Jurkat, Clone E6-1 (cell line): ENCODE measurements around the gene CHST6. TPM values are rescaled to one million over a fixed set of nuclear protein-coding genes. Genes with fewer than 3 reads are reported as not detected.
"Not testable (repeated sequence)": the region's sequence is repeated elsewhere in the genome, so short reads cannot be mapped to it uniquely, and the experiment has no call there.

Experiments used
- DNase-seq: peaks from one replicate; pipeline ENCODE4 v3.0.0-alpha.2; 2011; ENCODE audit warnings: low read depth, low spot score
- H3K4me3 ChIP-seq: 2 replicates; pipeline ENCODE4 v1.5.1; 2011; ENCODE audit warnings: mild to moderate bottlenecking, low read length, control low read depth, moderate library complexity
- polyA plus RNA-seq: library from polyadenylated mRNA; unstranded; fragments of >200 nt; gene quantifications from one replicate; pipeline ENCODE4 v1.2.1, GENCODE V29; 2012; ENCODE audit warnings: missing spikeins; ENCODE audit not compliant: insufficient read length, insufficient read depth

The CHST6 gene
- polyA plus RNA-seq = not detected

DNA sequence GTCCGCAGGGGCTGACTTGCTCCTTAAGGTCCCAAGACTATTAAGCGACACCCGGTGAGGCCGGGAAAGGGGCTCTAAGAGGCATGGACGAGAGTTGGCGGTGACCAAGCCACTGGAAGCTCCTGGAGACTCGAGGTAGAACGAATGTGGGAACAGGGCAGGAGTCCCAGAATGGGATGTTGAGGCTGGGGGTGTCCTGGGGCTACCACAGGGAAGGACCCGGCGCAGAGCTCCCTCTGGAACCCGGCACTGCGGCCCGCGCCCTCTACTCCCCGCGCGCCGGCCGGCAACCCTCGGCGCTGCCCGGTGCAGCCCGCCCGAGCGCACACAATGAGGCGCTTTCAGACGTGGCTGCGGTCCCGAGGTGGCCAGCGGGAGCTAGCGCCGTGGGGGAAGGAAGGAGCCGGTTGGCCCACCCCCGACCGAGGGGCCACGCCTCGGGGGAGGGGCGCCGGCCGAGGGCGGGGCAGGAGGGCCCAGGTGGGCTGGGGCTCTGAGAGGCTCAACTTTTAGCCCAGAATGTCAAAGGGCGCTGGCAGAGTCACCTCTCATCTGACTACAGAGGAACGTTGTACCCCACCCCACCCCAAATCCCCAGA is at the start of gene CHST6:
Gene CHST6, minus strand, starts transcription at position 366 of the 599 bp plus-strand sequence. CDS start 15,613 bp downstream, outside the sequence.
- no peak for DNase-seq
- no peak within 1 kb of the TSS for H3K4me3 ChIP-seq

DNA sequence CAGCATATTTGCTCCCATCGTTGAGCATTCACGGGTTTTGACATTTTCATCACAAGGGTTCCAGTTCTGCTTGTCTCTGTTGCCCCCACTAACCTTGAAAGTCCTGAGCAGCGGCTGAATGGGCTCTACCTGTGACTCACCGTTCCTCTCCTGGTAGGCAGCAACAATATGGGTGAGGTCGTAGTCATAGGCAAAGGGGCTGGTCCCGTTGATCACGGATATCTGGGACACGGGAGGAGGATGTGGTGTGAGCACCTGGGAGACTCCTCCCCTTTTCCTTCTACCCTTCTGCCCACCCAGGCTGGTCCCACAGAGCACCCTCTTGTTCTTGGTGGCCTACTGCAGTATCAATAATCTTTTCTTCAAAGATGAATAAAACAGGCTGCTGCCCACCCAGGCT is 47.2 kb upstream of the CHST6 start:
- H3K4me3 ChIP-seq, DNase-seq: not testable (repeated sequence)

DNA sequence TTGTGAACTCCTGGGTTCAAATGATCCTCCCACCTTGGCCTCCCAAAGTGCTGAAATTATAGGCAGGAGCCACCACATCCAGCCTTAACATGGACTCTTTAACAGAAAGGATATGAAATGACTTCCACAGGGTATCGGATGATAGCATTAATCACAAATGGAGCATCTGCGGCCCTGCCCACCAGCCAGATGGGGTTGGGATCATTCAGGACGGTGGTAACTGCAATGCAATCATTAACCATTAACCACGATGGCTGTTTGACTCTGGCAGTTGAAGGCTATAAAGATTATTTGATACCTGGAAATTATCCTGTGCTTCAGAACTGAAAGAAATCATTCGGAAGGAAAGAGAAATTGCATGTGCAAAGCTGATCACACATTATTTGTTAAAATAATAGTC is 46.0 kb upstream of the CHST6 start:
- DNase-seq = no peak
- H3K4me3 ChIP-seq = no peak overlapping the region

DNA sequence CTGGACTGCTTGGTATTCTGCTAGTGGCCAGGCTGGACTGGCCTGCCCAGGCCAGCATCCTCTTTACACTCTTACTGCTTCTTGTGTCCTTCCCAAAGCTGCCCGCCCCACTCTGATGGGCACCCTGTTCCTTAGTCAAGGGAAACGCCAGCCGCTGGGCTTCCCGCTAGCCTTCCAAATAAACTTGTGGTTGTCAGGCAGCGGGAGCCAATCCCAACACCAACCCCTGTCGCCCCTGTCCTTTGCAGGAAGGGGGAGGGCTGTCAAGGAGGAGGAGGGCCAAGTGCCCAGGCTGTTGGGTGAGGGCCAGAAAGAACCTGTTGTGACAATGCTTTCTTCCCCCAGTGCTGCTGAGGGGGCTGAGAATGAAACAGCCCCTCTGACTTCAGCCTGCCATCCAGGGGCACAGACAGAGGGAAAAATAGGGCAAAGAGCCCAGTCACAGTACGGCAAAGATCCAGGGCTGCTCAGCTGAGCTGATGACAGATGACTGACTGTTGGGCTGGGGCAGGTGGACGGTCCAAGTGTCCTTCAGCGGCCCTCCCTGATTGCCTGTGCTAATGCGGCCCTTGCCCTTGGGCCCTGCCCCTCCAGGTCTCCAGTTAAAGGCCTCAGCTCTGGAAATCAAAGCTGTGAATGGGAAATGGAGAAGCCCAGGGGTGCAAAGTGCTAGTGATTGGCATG is 43.8 kb upstream of the CHST6 start:
- DNase-seq, H3K4me3 ChIP-seq: not testable (repeated sequence)

DNA sequence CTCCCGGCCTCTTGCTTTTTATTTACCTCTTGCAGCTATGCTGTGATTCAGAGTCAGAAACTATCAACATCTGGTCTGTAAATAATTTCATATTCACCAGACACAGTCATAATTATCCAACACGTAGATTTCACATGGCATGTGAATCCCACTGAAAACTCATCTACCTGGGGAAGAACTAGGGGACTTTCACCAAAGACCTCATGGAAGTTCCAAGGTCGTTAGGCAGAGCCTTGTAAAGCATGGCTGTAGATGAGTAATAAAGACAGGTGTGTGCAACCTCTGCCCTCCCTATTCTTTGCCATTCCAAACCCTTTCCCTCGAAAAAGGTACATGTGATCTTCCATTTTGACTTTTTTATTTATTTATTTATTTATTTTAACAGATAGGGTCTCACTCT is 42.5 kb upstream of the CHST6 start:
- no peak overlapping the region for H3K4me3 ChIP-seq
- no peak for DNase-seq

DNA sequence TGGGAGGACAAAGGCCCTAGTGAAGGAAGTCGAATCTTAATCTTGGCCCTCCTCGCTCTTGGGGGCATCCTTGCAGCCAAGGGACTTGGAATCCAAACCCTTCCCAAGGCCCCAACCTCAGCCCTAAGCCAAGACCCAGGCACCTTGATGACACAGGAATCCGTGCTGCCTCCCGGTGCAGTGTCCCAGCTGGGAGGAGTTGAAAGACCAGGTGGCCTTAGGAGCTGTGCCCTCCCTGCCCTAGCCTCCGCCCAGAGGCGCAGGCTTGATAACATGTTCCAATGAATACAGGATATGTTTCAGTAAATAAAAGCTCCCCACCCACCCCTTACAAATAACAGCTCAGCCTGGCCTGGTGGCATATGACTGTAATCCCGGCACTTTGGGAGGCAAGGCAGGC is 40.7 kb upstream of the CHST6 start, which contains the start of gene CHST5:
Gene CHST5, minus strand, starts transcription at position 208 of the 400 bp plus-strand sequence. CDS start 5,724 bp downstream, outside the sequence.
- no peak within 1 kb of the TSS for H3K4me3 ChIP-seq
- no peak for DNase-seq

DNA sequence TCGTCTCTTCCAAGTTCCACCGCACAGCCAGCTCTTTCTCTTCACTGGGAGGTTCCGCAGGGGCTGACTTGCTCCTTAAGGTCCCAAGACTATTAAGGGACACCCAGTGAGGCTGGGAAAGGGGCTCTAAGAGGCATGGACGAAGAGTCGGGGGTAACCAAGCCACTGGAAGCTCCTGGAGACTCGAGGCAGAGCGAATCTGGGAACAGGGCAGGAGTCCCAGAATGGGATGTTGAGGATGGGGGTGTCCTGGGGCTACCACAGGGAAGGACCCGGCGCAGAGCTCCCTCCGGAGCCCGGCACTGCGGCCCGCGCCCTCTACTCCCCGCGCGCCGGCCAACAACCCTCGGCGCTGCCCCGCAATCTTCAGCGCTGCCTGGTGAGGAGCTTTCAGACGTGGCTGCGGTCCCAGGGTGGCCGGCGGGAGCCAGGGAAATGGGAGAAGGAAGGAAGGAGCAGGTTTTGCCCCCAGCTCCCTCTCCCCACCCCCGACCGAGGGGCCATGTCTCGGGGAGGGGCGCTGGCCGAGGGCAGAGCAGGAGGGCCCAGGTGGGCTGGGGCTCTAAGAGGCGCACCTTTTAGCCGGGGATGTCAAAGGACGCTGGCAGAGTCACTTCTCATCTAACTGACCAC is 40.1 kb upstream of the CHST6 start:
- H3K4me3 ChIP-seq = no peak overlapping the region
- DNase-seq = no peak

DNA sequence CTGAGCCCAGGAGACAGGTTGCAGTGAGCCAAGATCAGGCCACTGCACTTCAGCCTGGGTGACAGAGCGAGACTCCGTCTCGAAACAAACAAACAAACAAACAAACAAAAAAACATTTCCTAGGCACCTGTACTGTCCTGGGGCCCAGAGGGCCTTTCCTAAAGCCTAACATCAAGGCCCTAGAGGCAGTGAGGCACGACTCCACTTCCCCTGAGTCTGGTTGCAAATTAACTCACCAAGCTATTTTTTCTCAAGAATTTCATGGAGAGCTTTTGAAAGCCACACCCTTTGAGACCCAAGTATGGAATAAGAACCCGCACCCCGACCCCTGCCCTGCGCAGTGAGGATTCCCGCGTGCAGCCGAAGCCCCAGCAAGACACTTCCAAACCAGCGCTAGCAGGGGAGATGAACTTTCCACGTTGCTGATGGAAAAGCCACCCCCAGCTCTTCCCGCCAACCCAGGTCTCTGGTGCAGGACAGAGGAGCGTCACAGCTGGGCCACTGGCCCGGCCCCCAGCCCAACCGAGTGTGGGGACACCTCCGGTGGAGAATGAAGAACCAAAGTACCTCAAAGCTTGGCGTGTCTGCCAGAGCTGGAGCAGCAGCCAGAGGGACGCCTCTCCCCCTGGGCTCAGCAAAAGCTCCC is 39.4 kb upstream of the CHST6 start:
- DNase-seq = no peak
- H3K4me3 ChIP-seq = no peak overlapping the region

DNA sequence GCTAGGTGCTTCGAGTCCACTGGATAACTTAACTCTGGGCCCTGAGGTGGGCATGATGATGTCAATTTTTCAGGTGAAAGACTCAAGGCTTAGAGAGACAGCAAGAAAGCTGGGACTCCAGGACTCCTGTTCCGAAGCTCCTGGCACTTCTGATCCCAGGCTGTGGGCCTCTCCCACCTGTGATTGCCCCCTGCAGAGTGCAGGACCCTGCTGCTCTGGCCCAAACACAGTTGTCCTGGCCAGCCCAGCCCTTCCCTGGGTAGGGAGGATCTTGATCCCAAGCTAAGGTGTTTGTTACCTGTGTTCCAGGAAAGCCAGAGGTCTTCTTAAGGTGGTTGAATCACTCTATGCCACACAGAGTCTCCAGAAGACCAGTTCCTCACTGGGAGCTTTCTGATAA is 37.5 kb upstream of the CHST6 start:
- DNase-seq = no peak
- H3K4me3 ChIP-seq = no peak overlapping the region

DNA sequence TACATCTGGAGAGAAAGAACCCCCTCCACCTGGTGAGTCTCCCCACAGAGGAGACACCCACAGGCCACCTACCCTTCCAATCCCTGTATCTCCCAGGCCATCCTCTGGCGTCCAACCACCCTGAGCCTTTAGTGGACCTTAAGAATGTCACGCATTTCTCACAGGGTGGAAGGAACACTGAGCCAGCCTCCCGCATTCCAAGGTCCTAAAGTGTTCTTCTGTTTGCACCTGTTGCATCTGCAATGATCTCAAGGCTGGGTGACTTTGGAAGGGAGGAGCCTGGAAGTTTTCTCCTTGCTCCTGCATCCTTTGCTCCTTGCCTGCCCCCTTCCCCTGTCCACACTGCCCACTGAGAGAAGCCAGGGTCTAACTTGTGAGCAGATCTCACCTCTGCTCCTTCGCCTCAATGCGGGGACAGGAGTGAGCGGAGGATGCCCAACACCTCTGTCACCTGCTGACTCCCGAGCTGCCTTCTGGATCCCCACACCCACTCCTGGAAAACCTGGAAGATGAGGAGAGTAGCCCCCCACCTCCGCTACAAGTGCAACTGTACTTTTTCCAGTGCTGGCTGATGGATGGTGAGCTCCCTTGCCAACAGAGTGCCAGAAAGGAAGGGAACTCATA is 37.0 kb upstream of the CHST6 start:
- H3K4me3 ChIP-seq = no peak overlapping the region
- no peak for DNase-seq

DNA sequence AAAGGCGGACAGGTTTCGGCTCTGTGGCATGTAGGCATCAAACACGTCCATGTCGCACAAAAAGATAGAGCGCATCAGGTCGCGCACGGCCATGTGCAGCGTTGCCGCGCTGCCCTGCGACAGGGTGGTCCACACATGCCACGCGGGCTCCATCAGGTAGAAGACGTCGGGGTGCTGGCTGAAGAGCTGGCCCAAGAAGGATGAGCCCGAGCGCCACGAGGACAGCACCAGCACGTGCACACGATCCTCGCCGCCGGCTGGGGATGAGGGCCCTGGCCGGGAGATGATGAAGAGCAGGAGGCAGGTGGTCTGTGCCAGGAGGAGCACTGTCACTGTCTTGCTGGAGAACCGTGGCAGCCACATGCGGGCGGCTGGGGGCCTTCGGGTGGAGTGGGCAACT is 34.7 kb upstream of the CHST6 start:
- H3K4me3 ChIP-seq = no peak overlapping the region
- no peak for DNase-seq

DNA sequence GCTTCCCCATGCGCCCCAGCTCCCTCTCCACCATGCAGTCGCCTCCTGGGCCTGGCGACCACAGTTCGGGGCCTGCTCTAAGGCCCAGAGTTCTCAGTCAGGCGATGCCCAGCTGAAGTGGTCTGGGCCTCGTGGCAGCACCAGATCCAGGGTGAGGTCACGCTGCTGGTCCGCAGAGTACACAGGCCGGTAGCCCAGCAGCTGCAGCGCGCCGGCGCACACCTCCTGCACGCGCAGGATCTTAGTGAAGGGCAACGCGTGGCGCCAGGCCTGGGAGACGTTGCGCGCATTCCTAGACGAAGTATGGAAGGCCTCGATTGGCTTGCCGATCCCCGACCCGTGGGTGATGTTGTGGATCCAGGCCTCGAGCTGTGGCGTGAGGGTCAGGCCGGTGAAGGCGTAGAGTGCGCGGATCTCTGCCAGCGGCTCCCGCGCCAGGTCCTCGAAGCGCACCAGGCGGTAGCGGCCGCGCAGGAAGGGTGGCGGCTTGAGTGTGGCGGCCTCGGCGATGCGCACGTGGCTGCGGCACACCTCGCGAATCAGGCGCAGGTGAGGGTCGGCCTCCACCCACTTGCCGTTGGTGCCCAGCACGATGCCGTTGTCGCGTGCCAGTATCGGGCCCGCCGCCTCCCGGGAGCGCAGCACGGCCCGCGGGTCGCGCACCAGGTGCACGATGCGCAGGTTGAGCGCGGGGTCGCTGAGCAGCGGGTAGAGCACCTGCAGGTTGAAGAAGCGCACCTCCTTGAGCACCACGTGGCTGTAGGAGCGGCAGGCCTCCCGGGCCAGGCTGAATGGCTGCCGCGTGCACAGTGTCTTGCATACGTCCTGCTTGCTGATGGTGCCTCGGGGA is 34.0 kb upstream of the CHST6 start:
- DNase-seq = no peak

DNA sequence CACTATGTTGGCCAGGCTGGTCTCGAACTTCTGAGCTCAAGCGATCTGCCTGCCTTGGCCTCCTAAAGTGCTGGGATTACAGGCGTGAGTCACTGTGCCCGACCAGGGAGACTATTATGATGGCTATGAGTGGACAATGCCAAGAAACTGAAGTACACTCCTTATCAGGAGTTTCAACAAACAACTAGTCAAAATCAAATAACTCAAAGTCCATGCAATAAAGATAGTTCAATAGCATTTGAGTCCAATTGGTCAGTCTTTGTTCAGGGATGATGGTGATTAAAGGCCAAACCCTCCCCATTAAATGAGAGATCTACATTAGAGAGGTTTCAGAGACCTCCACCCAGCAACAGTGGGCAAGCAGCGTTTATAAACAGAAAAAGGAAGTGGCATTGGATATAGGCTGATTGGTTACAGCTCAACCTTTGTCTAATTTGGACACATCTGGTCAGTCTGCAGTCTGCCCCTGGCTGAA is 32.6 kb upstream of the CHST6 start:
- no peak overlapping the region for H3K4me3 ChIP-seq
- no peak for DNase-seq

More for the DNA sequence above, 34.0 kb upstream of the CHST6 start:
- H3K4me3 ChIP-seq = no peak overlapping the region

DNA sequence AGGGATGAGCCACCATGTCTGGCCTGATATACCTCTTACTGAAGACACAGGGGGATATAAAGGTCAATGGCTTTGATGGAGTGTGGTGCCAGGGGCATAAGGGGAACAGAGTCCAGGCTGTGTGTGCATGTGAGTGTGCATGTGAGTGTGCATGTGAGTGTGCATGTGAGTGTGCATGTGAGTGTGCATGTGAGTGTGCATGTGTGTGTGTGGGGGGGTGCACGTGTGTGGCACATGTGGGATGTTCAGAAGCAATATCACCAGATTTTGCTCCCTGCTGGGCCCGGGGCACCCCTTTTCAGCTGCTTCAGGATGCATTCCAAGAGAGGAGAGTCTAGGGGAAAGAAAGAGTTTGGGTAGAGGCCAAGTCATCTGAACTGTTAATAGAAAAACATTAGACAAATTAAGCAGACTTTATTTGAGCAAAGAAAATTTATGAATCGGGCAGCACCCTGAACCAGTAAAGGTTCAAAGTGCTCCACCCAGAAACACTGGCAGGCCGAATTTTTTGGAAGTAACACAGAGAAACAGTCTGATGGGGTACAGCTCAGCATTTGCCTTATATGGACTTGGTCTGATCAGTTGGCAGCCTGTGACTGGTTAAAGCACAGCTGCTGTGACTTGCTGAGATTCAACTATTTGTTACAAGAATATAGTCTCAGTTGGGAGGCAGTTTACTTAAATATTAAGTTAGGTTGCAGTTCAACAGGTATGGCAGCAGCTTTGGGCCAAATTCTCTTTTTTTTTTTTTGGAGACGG is 31.0 kb upstream of the CHST6 start:
- DNase-seq = no peak
- no peak overlapping the region for H3K4me3 ChIP-seq

DNA sequence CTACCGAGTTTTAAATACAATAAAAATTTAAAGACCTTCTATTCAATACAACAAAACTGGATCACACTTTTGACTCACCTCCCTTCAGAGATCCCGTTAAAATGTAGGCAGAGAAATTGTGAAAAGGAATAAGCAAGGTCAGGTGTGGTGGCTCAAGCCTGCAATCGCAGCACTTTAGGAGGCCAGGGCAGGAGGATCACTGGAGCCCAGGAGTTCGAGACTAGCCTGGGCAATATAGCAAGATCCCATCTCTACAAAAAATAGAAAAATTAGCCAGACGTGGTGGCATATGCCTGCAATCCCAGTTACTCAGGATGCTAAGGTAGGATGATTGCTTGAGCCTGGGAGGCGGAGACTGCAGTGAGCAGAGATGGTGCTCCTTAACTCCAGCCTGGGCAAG is 23.9 kb upstream of the CHST6 start:
- no peak for DNase-seq

DNA sequence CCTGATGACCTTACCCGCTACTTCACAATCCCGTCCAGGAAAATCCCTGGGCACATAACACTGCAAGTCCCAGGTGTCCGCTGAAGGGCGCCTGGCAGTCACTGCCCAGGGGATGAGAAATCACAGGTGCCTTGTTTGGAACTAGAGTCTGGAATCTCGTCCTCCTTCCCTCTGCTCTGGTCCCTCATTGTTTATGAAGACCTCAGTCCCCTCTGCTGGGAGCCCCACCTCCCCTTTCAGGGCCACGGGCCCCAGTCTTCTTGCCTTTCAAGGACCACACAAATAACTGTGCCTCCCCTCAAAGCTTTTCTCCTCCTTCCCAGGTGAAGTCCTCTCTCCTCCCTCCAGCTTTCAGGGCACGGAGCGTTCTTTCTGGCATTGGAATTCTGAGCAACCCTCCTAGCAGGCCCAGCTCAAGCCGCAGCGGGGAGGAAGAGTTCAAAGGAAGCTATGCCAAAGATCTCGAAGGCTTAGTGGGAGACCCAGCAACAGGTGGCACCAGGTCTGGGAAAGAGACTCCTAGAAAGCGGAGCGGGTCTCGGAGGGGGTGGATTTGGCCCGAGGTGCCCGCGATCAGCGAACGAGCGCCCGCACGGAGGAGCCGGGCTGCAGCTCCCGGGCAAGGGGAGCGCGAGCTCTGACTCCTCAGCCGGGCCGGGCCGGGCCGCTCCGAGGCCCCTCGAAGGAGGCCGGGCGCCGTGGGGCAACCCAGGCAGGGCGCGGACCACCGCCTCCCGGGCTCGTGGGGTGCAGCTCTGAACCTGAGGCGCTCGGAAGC is 21.1 kb upstream of the CHST6 start:
- not testable (repeated sequence) for DNase-seq
- H3K4me3 ChIP-seq = peak overlapping the region; percentile 59

More for the DNA sequence above, 23.9 kb upstream of the CHST6 start:
- no peak overlapping the region for H3K4me3 ChIP-seq

DNA sequence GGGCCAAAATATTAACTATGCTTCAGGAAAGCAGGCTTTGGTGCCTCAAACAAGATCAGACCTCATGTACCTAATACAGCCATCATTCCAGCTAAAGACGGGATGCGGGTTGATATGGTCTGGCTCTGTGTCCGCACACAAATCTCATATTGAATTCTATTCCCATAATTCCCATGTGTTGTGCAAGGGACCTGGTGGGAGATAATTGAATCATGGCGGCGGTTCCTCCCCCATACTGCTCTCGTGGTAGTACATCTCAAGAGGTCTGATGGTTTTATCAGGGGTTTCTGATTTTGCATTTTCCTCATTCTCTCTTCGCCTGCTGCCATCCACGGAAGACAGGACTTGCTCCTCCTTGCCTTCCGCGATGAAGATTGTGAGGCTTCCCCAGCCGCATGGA is 19.1 kb upstream of the CHST6 start:
- no peak for DNase-seq
- H3K4me3 ChIP-seq = no peak overlapping the region
